NCI-H345 treated with DMSO at 0.1 percent for 48 hours (cell line): ENCODE data around the gene TASOR.

Source experiments
- DNase-seq: peaks from one replicate; lab custom pipeline; 2025; ENCODE audit not compliant: unreplicated experiment; lab: John Stamatoyannopoulos, UW

The TASOR gene

GRCh38 chr3:56682462-56683121 lies 473 bp downstream of the TASOR start:
- peak; percentile 19 for DNase-seq

- peak; percentile 21 for DNase-seq
Measured at GRCh38 chr3:56681984-56682461, 1.0 kb downstream of the TASOR start.

GRCh38 chr3:56680054-56680580 lies 2.9 kb downstream of the TASOR start:
- no peak for DNase-seq

- DNase-seq, result no peak
Measured at GRCh38 chr3:56677286-56677685, 5.8 kb downstream of the TASOR start.

GRCh38 chr3:56673781-56674457 lies 9.1 kb downstream of the TASOR start:
- no peak for DNase-seq

GRCh38 chr3:56667973-56668579 lies 15.0 kb downstream of the TASOR start:
- DNase-seq, result no peak

- no peak for DNase-seq
Measured at GRCh38 chr3:56664823-56665222, 18.2 kb downstream of the TASOR start.

- DNase-seq, result no peak
Measured at GRCh38 chr3:56655709-56656108, 27.4 kb downstream of the TASOR start.

GRCh38 chr3:56654460-56654859 lies 28.6 kb downstream of the TASOR start:
- no peak for DNase-seq

- no peak for DNase-seq
Measured at GRCh38 chr3:56645407-56645806, 37.7 kb downstream of the TASOR start.

- DNase-seq, result no peak
Measured at GRCh38 chr3:56633602-56634535, 49.2 kb downstream of the TASOR start.
